SK-N-SH (cell line): Measurements from ENCODE around the gene SRSF1. TPM values are rescaled to one million over a fixed set of nuclear protein-coding genes. Genes with fewer than 3 reads are reported as not detected.

Experiments
- CTCF ChIA-PET: fragments of 300-600, 350-600 bp; formaldehyde crosslinking; extraction: SDS; loops from one replicate; lab custom pipeline; 2021; lab: Yijun Ruan, JAX
- POLR2A ChIA-PET: fragments of 350-600 bp; sonication (Branson Sonifier 250); formaldehyde crosslinking; extraction: SDS; loops from one replicate; lab custom pipeline; 2020; ENCODE audit warnings: antibody characterized with exemption, inconsistent platforms; lab: Yijun Ruan, JAX
- DNase-seq: peaks from one replicate; pipeline ENCODE4 v3.0.0; 2012
- H2AFZ ChIP-seq: fragments of 200-600 bp; sonication (generic); 2 replicates; pipeline ENCODE4 v1.8.1; 2016; ENCODE audit warnings: antibody characterized with exemption, mild to moderate bottlenecking, low read depth
- H3F3A ChIP-seq: fragments of 200-600 bp; sonication (generic); replicated peaks from 2 replicates; pipeline ENCODE3; 2016; ENCODE audit warnings: antibody characterized with exemption, mild to moderate bottlenecking; ENCODE audit not compliant: insufficient read depth
- H3K27ac ChIP-seq, 2 experiments: fragments of 200-500 bp in 1 of 2; fragments of 200-600 bp in 1 of 2; sonication (Bioruptor generic) in 1 of 2; sonication (generic), shearing (Covaris generic) in 1 of 2; 2 replicates each; pipeline versions ENCODE4 v1.5.1 to v1.6.1; 2014 to 2016; ENCODE audit warnings: low read depth in 2 of 2, inconsistent platforms in 1 of 2, low read length in 1 of 2, mild to moderate bottlenecking in 1 of 2, mixed read lengths in 1 of 2
- H3K27me3 ChIP-seq: fragments of 200-600 bp; sonication (generic), shearing (Covaris generic); 2 replicates; pipeline ENCODE4 v1.6.1; 2016; ENCODE audit warnings: mixed run types; ENCODE audit not compliant: insufficient read depth
- H3K36me3 ChIP-seq, 2 experiments: fragments of 200-500 bp in 1 of 2; fragments of 200-600 bp in 1 of 2; sonication (Bioruptor generic) in 1 of 2; sonication (generic) in 1 of 2; replicated peaks in 1 of 2; 2 replicates each; pipeline versions ENCODE3 to v1.5.1; 2014 to 2016; ENCODE audit warnings: low read length in 1 of 2, mild to moderate bottlenecking in 1 of 2; ENCODE audit not compliant: insufficient read depth in 2 of 2, control insufficient read depth in 1 of 2
- H3K4me1 ChIP-seq, 2 experiments: fragments of 200-500 bp in 1 of 2; fragments of 200-600 bp in 1 of 2; sonication (Bioruptor generic) in 1 of 2; sonication (generic), shearing (Covaris generic) in 1 of 2; 2 replicates each; pipeline versions ENCODE4 v1.5.1 to v1.6.1; 2014 to 2016; ENCODE audit warnings: low read depth in 1 of 2, low read length in 1 of 2, mixed run types in 1 of 2; ENCODE audit not compliant: insufficient read depth in 2 of 2, control insufficient read depth in 1 of 2
- H3K4me2 ChIP-seq: fragments of 200-600 bp; sonication (generic), shearing (Covaris generic); 2 replicates; pipeline ENCODE4 v1.6.1; 2017; ENCODE audit warnings: mixed run types
- H3K4me3 ChIP-seq, 2 experiments: fragments of 200-500 bp in 1 of 2; fragments of 200-600 bp in 1 of 2; sonication (Bioruptor generic) in 1 of 2; sonication (generic), shearing (Covaris generic) in 1 of 2; 2 replicates each; pipeline versions ENCODE4 v1.5.1 to v1.8.1; 2014 to 2016; ENCODE audit warnings: low read depth in 2 of 2, inconsistent platforms in 1 of 2, low read length in 1 of 2, mild to moderate bottlenecking in 1 of 2, mixed read lengths in 1 of 2, moderate library complexity in 1 of 2
- H3K79me2 ChIP-seq: fragments of 200-600 bp; sonication (generic); 2 replicates; pipeline ENCODE4 v1.8.1; 2017; ENCODE audit warnings: mild to moderate bottlenecking; ENCODE audit not compliant: insufficient read depth
- H3K9ac ChIP-seq: fragments of 200-600 bp; sonication (generic); 2 replicates; pipeline ENCODE4 v1.6.1; 2017; ENCODE audit warnings: mixed run types
- H3K9me2 ChIP-seq: fragments of 200-600 bp; sonication (generic); 2 replicates; pipeline ENCODE4 v1.6.1; 2017; ENCODE audit warnings: mixed run types
- H3K9me3 ChIP-seq: fragments of 200-600 bp; sonication (generic); 2 replicates; pipeline ENCODE4 v1.6.1; 2017; ENCODE audit warnings: mixed run types, mild to moderate bottlenecking, moderate library complexity
- H4K20me1 ChIP-seq: fragments of 200-600 bp; sonication (generic); 2 replicates; pipeline ENCODE4 v1.6.1; 2017; ENCODE audit warnings: mild to moderate bottlenecking, mixed run types; ENCODE audit not compliant: insufficient read depth
- CHD2 ChIP-seq: fragments of 150-350 bp; IDR thresholded peaks from 2 replicates; pipeline ENCODE4 v1.6.1; 2018; ENCODE audit warnings: low read length; ENCODE audit not compliant: partially characterized antibody
- ELF1 ChIP-seq: IDR thresholded peaks from 2 replicates; pipeline ENCODE4 v1.4.0; 2012
- EP300 ChIP-seq, 2 experiments: IDR thresholded peaks; 2 replicates each; pipeline versions ENCODE4 v1.4.0 to v1.6.1; 2012; ENCODE audit warnings: borderline replicate concordance in 1 of 2, low read depth in 1 of 2, low read length in 1 of 2
- FOSL2 ChIP-seq: IDR thresholded peaks from 2 replicates; pipeline ENCODE4 v1.4.0; 2012; ENCODE audit warnings: low read depth, mild to moderate bottlenecking, moderate library complexity, borderline replicate concordance
- FOXJ3 ChIP-seq: sonication (generic); formaldehyde crosslinking; IDR thresholded peaks from 2 replicates; pipeline ENCODE4 v1.5.1; 2020; ENCODE audit warnings: mild to moderate bottlenecking, missing genetic modification reagents
- MXI1 ChIP-seq: IDR thresholded peaks from 2 replicates; pipeline ENCODE4 v1.6.1; 2012; ENCODE audit warnings: mild to moderate bottlenecking, low read depth, low read length, improper control_type of control experiment
- POLR2AphosphoS5 ChIP-seq: IDR thresholded peaks from 2 replicates; pipeline ENCODE4 v1.6.1; 2012; ENCODE audit warnings: low read depth, low read length
- RAD21 ChIP-seq: IDR thresholded peaks from 2 replicates; pipeline ENCODE4 v1.6.1; 2012; ENCODE audit warnings: mild to moderate bottlenecking, low read length
- SMC3 ChIP-seq: IDR thresholded peaks from 2 replicates; pipeline ENCODE4 v1.6.1; 2012; ENCODE audit warnings: low read depth, low read length, improper control_type of control experiment
- TAF1 ChIP-seq: IDR thresholded peaks from 2 replicates; pipeline ENCODE4 v1.6.1; 2012; ENCODE audit warnings: low read depth, mild to moderate bottlenecking, low read length, moderate library complexity, borderline replicate concordance
- TCF12 ChIP-seq: IDR thresholded peaks from 2 replicates; pipeline ENCODE4 v1.4.0; 2012
- polyA plus RNA-seq, 3 experiments: library from polyadenylated mRNA; depleted of rRNA; stranded (reverse); fragments of >200 nt; gene quantifications; 2 replicates each; pipeline ENCODE4 v1.2.3, GENCODE V29; 2012
- TF ChIP-seq, protein P1 (sequence below): IDR thresholded peaks from 2 replicates; pipeline ENCODE4 v1.4.0; 2012; ENCODE audit warnings: low read depth, borderline replicate concordance
- TF ChIP-seq, protein P2 (sequence below): fragments of 200-600 bp; sonication (generic); IDR thresholded peaks from 2 replicates; pipeline ENCODE4 v1.6.1; 2017; ENCODE audit warnings: antibody characterized with exemption, mild to moderate bottlenecking, moderate library complexity

Gene SRSF1
- polyA plus RNA-seq, 1 of the 3 experiments (the other 2 are of a cell fraction) = 248 TPM

DNA sequence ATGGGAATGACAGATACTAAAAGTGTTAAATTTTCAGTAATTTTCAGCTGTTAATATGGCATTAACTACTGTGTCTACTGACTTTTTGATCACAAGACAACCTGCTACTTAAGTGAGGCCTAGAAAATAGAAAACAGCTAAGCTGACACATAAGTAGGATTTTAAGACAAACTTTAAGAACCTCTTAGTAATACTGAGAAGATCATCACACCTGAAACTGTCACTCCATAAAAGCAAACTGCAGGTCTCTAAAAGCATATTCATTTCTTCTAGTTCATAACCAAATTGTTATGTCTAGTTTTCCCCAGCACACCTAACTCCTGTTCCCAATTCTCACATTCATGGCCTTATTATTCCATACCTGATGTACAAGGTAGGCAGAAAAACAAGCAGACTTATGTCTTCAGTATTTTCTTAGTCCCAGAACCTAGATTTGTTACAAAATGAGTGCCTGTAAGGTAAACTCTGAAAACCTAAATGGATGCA is 8.0 kb downstream of the SRSF1 start:
- Histone ChIP-seq H3F3A (peaks cover 80% of the 10 kb centered on the region), H3K79me2 (peaks cover 50% of the 10 kb centered on the region), H3K9ac (no peak overlapping the region; the same call in 1 of the 2 replicates), H3K4me1 (peaks cover 12 to 19% of the 10 kb centered on the region in 2 experiments), H3K4me2 (no peak overlapping the region), H4K20me1 (peaks cover 42% of the 10 kb centered on the region), H3K27me3 (no peaks in the 10 kb centered on the region), H3K4me3 (no peak overlapping the region), H3K9me2 (no peaks in the 10 kb centered on the region), H3K9me3 (no peaks in the 10 kb centered on the region), H2AFZ (no peak overlapping the region), H3K36me3 (peaks cover 70 to 76% of the 10 kb centered on the region in 2 experiments), H3K27ac (peak overlapping the region in 1 of 2 experiments; percentile 3; a peak in 1 of 4 replicates)
- no peak for DNase-seq
- ChIA-PET POLR2A (interaction anchor here (0.6 to 3.6 kb wide), 6 partner anchors 8 to 163 kb away, joined by 3 to 29 read pairs (median 8); partner anchors contain the start of genes DYNLL2, MRPS23 and SRSF1), CTCF (interaction anchor here (0.6 to 20.5 kb wide), 71 partner anchors 7 to 877 kb away, joined by 3 to 1002 read pairs (median 6); partner anchors contain the start of genes CUEDC1, DYNLL2, MKS1 and MRPS23)
- no peak for TF ChIP-seq TCF12
- TF ChIP-seq POLR2AphosphoS5 = no peak; the same call in 1 of the 2 replicates
- TF ChIP-seq, protein P1, sequence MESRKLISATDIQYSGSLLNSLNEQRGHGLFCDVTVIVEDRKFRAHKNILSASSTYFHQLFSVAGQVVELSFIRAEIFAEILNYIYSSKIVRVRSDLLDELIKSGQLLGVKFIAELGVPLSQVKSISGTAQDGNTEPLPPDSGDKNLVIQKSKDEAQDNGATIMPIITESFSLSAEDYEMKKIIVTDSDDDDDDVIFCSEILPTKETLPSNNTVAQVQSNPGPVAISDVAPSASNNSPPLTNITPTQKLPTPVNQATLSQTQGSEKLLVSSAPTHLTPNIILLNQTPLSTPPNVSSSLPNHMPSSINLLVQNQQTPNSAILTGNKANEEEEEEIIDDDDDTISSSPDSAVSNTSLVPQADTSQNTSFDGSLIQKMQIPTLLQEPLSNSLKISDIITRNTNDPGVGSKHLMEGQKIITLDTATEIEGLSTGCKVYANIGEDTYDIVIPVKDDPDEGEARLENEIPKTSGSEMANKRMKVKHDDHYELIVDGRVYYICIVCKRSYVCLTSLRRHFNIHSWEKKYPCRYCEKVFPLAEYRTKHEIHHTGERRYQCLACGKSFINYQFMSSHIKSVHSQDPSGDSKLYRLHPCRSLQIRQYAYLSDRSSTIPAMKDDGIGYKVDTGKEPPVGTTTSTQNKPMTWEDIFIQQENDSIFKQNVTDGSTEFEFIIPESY = no peak
- TF ChIP-seq FOXJ3 = no peak
- TF ChIP-seq SMC3 = no peak
- TF ChIP-seq, protein P2, sequence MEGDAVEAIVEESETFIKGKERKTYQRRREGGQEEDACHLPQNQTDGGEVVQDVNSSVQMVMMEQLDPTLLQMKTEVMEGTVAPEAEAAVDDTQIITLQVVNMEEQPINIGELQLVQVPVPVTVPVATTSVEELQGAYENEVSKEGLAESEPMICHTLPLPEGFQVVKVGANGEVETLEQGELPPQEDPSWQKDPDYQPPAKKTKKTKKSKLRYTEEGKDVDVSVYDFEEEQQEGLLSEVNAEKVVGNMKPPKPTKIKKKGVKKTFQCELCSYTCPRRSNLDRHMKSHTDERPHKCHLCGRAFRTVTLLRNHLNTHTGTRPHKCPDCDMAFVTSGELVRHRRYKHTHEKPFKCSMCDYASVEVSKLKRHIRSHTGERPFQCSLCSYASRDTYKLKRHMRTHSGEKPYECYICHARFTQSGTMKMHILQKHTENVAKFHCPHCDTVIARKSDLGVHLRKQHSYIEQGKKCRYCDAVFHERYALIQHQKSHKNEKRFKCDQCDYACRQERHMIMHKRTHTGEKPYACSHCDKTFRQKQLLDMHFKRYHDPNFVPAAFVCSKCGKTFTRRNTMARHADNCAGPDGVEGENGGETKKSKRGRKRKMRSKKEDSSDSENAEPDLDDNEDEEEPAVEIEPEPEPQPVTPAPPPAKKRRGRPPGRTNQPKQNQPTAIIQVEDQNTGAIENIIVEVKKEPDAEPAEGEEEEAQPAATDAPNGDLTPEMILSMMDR = no peak
- TF ChIP-seq CHD2 = no peak
- no peak for TF ChIP-seq TAF1
- no peak for TF ChIP-seq FOSL2
- no peak for TF ChIP-seq ELF1
- no peak for TF ChIP-seq RAD21
- TF ChIP-seq MXI1 = no peak
- TF ChIP-seq EP300 (IDR thresholded peaks at IDR 0.05; ENCODE audit: borderline replicate concordance in 1 of 2, low read depth in 1 of 2, low read length in 1 of 2) = no peak
